Fibroblast of upper back skin (primary cell): ENCODE results near the gene SOX1.

ENCODE experiments used
- DNase-seq: peaks from one replicate; pipeline ENCODE4 v3.0.0-alpha.2; 2013

SOX1 gene

DNA sequence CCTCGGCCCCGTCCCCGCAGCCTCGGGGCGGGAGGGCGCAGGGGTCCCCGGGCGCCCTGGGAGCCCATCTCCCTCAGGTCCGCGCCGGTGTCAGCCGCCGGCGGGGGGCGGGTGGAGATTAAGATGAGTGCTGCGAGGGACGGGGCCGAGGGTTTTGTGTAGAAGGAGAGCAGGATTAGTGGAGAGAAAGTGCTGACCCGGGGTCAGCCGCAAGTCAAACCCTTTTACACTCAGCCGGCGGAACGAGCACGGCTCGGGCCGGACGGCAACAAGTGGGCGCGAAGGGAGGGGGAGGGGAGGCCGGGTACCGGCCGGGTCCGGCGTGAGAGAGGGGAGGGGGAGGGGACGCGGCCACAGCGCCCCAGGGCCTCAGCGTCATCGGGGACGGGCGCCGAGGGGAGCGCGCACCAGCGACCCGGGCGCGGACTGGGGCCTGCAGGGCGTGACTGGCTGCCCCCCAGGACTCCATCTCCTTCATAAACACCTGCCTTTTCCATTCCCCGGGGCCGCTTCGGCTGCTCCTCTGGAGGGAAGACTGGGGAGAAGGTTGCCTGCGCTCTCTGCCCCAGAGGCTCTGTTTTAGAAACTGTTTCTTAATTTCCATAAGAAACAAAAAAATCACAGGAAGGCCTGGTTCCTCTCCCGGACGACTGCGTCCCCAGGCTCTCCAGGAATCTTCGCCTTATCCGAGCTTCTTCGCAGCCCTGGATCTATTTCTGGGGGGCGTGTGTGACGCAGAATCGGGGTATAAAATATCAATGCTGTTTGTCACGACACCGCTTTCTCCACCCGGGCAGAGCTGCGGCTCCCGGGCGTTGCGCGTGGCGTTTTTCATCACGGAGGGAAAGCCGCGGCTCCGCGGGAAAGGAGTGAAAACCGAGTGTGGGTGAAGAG, 6.5 kb downstream of the SOX1 start:
- no peak for DNase-seq

DNA sequence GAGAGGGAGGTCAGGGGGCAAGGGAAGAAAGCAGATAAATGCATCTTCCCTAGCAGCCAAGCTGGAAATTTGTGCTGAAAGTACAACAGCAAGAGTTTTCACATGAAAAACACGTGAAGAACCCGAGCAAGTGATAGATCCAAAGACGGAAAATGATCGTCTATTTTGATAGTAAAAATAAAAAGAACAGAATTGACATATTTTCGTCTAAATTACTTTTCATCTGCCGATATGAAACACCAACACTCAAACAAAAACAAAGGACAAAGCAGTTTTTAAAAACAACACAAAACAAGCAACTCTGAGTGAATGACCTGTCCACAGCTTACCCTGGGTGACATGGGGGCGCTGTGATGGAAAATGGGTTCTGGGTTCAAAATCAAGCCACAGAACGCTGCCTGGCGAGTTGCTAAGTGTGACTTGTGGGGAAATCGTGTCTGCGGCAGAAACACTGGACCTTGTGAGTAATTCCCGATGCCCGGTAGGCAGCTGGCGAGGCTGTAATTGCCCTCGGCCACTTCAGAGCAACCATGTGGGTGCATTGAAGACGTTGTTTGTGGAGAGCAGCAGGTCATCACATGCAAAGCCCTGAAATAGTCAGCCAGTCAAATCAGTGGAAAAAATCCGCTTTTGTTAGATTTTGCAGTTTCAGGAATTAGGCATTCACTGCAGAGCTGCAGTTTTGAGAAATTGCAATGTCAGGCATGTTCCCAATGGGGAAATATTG, 7.4 kb downstream of the SOX1 start:
- DNase-seq: no peak

- DNase-seq: no peak
These were observed 10.8 kb downstream of the SOX1 start for GRCh38 chr13:112077729-112078128.

DNA sequence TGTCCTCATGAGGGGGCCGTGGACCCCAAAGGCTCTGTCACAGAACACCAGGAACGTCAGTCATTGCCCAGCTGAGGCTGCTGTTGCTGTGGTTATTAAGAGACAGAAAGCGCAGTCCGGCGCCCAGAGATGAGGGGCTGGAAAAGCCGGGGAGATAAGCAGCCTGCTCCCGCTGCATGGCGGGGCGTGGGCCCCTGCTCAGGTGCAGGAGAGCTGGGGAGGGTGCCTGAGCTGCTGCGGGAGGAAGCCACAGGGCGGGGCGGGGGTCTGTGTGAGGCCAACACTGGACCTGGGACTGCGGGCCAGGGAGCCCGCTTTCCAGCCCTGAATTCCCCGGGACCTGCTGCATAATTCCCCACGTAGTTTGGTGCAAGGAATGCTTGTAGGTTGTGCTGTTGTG, 11.3 kb downstream of the SOX1 start:
- no peak for DNase-seq

- no peak for DNase-seq
These were observed 12.1 kb downstream of the SOX1 start for GRCh38 chr13:112078879-112079531.

GRCh38 chr13:112079696-112080095, 12.7 kb downstream of the SOX1 start:
- DNase-seq: no peak

- no peak for DNase-seq
These were observed 17.0 kb downstream of the SOX1 start for GRCh38 chr13:112083971-112084370.

DNA sequence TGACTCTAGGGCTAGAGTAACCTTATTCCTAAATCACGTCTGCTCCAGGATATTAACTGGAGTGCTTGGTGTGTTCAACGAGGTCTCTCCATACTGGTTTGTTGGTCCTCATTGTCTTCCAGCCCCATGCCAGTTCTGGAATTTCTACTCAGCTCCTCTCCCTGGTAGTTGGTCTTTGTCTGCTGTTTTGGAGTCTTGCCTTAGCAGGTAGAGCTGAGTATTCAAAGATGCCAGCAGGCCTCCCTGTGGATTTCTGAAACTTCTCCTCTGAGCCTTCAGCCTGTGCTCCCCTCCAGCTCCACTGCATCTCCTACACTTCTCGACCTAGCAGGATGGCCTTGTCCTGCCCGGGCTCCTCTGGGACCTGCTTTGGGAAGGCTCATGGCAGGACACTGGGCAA, 25.5 kb downstream of the SOX1 start:
- no peak for DNase-seq

GRCh38 chr13:112095354-112095753, 28.4 kb downstream of the SOX1 start:
- no peak for DNase-seq

DNA sequence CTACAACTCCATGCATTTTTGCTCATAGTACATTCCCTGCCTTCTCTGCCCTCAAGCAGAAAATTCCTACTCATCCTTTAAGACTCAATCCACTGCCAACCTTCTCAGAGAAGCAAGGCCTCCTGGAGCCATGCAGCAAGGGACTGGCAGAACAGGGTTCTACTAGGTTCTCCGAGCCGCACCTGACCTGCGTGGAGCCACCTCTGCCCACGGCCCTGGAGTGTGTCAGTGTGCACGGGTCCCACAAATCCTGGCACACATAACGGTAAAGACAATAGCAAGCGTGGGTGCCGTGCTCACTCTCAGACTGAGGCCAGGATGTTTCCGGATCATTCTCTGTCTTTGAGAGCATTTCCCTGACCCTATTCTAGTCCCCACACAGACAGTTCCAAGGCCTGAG, 30.0 kb downstream of the SOX1 start:
- no peak for DNase-seq

DNA sequence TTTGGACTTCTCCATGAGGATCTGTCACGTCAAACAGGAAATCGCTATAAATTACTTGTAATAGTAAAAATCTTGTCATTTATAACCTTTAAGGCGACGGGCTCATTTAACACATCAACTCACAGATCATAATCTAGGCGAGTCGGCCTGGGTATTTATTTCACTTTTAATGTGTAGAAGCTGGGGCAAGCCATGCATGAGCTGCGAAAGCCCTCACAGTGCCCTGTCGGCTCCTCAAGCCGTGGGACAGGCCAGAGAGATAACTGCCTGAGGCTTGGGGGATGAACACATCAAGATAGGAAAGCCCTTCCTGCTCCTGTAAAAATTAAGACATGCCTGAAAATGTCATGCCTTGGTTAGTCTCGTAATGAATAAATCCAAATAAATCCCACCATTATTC, 30.8 kb downstream of the SOX1 start:
- DNase-seq: no peak

DNA sequence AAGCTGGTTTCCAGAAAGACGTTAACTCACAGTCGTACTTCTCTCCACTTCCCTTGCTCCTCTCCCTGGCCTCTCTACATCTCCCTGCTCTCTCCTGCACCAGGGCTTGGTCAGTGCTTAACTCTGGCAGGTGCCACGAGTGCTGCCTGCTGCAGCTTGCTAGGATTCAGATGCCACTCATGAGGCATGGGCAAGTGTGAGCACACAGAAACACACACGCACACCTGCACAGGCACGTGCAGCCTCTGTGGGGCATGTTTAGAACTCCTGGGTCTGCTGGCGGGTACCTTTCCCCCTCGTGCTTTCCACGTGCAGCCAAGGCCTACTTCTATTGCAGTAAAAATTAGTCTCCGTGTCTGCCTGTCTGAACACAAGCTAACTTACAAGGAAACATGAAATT, 31.8 kb downstream of the SOX1 start:
- DNase-seq: no peak

- no peak for DNase-seq
These were observed 34.5 kb downstream of the SOX1 start for GRCh38 chr13:112101360-112101930.

- DNase-seq: no peak
These were observed 35.3 kb downstream of the SOX1 start for GRCh38 chr13:112102243-112102642.

DNA sequence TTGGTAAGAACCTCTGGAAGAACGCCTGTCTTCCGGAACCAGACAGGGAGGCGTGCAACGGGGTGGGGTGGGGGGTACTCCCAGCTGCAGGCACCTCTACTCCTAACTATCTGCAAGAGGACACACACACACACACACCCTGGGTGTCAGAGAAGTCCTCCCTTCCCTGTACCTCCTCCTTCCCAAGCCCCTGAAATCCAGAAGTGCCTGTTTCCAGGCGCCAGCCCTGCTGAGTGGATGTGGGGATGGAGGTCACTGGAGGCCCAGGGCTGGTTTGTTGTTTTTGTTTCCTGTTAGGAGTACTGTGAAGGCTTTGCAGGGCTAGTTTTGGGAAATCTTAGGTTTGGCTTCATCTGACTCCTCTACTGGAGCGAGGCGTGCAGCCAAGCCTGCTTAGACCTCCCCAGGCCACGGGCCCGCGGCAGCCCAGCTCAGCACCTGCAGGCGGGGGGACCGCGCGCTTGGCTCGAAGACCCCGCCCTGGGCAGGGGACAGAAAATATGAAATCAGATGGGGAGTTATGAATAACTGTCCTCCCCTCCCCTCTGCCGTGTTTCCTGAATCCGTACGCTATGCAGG, 36.4 kb downstream of the SOX1 start:
- DNase-seq: no peak

DNA sequence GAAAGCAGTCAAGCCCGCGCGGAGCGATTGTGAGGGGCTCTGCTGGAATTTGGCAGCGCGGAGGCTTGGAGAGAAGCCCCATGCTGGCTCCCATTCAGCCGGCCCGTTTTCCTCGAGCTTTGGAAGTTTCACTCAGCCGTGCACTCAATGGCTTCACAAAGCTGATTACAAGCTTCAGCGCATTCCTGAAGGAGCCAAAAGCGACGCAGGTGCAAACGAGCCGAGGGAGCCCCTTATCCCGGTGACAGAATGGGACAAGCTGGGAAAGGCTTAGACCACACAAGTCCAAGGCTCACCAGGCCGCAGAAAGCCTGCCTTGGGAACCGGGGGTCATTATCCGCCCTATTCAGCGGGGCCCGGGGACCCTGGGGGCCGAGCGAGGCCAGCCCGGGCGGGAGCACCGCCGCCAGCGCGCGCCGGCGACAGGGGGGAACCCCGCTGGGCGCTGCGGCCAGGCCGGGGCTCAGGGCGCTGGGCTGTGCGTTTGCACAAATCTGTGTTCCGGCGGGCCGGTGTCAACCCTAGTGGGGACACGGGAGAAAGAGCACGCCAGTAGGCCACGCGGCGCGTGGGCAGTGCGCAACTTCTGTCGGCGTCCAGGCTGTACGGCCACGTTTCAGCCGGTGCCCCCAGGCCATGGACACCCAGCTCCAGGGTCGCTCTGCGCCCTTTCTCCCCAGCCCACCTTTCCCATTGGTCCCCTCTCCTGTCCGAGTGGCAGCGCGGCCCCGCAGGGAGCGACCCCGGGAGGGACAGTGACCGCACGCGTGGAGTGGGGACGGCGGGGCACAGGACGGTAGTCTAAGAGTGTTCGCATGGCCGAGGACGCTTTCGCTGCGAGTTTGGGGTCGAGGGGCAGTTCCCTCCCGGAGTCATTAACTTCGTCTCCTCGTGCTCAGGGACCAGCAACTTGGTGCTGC, 37.3 kb downstream of the SOX1 start:
- DNase-seq: no peak

DNA sequence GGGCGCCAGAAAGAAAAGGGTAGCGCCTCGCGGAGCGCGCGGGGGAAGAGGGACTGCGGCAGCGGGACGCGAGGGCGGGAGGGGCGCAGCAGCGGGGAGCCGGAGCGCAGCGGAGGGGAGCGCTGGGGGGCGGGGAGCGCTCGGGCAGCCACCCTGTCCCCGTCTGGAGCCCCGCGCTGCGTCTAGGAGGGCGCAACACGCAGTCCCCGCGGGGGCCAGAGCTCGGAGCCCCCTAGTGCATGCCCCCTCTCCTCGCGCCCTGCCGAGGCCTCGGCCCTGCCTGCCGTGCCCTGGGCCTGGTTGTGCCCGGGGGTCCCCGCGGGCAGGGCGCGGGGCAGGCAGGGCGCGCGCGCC, 37.9 kb downstream of the SOX1 start:
- DNase-seq: no peak

DNA sequence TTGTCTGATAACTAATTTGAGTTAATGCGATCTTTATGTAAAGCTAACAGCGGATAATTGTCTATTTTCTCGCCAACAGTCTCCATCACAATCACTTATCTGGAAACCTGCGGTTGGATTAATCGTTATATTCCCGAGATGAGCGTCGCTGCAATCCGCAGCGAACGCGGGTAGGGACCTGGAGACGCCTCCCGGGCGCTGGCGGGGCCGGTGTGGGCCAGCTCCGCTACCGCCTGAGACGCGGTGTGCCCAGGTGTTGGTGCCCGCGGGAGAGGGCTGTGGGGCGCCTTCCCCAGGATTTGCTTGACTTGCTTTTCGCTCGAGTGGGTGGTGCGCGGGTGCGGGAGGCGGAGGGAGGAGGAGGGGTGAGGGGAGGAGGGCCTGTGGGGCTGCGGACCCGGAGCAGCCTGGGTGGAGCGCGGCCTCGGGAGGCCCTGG, 38.3 kb downstream of the SOX1 start:
- no peak for DNase-seq

DNA sequence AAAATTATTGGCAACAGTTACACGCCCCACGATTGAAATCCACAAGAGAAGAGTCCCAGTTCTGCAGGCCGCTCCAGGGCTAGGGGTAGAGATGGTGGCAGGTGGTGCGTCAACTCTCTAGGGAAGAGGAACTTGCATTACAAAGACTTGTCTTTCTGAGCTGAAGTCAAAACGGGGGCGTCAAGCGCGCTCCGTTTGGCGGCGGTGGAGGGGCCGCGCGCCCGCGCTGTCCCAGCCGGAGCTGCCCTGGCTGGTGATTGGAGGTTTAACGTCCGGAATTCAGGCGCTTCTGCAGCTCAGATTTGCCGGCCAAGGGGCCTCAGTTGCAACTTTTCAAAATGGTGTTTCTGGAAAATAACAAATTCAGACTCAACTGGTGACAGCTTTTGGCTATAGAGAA, 38.9 kb downstream of the SOX1 start:
- DNase-seq: no peak

- DNase-seq: no peak
These were observed 39.7 kb downstream of the SOX1 start for GRCh38 chr13:112106478-112107141.

GRCh38 chr13:112107289-112107688, 40.3 kb downstream of the SOX1 start:
- DNase-seq: no peak
